SK-N-SH treated with all-trans-retinoic acid at 6 μM for 48 hours (cell line): ENCODE results near the gene TBC1D16.

Experiments
- ATAC-seq: fragments of 200-7000 bp; cut with Tn5 transposase; 3 replicates; pipeline ENCODE4 v1.9.1; 2020; ENCODE audit warnings: mild to moderate bottlenecking, moderate library complexity
- ARNTL ChIP-seq: fragments of 450-650 bp; formaldehyde crosslinking; IDR thresholded peaks from 2 replicates; pipeline ENCODE4 v1.5.0; 2020; ENCODE audit warnings: low read depth, mild to moderate bottlenecking, moderate library complexity, borderline replicate concordance
- BACH2 ChIP-seq: fragments of 250-450 bp; sonication (Bioruptor Pico); IDR thresholded peaks from 2 replicates; pipeline ENCODE4 v1.9.0; 2021; ENCODE audit warnings: mild to moderate bottlenecking, borderline replicate concordance
- CREB5 ChIP-seq: fragments of 250-450 bp; sonication (Bioruptor Pico); IDR thresholded peaks from 2 replicates; pipeline ENCODE4 v1.5.1; 2020; ENCODE audit warnings: low read depth, mild to moderate bottlenecking, moderate library complexity
- CSDC2 ChIP-seq: fragments of 250-450 bp; sonication (Bioruptor Pico); IDR thresholded peaks from 2 replicates; pipeline ENCODE4 v1.5.0; 2020; ENCODE audit warnings: mild to moderate bottlenecking, moderate library complexity
- CSRNP3 ChIP-seq: fragments of 250-450 bp; sonication (Bioruptor Pico); IDR thresholded peaks from 2 replicates; pipeline ENCODE4 v1.5.1; 2021; ENCODE audit warnings: mild to moderate bottlenecking, moderate library complexity
- ESRRG ChIP-seq: fragments of 250-450 bp; sonication (Bioruptor Pico); IDR thresholded peaks from 2 replicates; pipeline ENCODE4 v1.6.1; 2021; ENCODE audit warnings: mild to moderate bottlenecking
- GLIS3 ChIP-seq: fragments of 250-450 bp; sonication (Bioruptor Pico); IDR thresholded peaks from 2 replicates; pipeline ENCODE4 v1.5.0; 2020; ENCODE audit warnings: mild to moderate bottlenecking, moderate library complexity
- ISL1 ChIP-seq: fragments of 250-450 bp; sonication (Bioruptor Pico); IDR thresholded peaks from 2 replicates; pipeline ENCODE4 v2.1.2; 2022; ENCODE audit warnings: mild to moderate bottlenecking, moderate library complexity
- PATZ1 ChIP-seq: fragments of 250-450 bp; sonication (Bioruptor Pico); IDR thresholded peaks from 2 replicates; pipeline ENCODE4 v1.8.0; 2020; ENCODE audit warnings: mild to moderate bottlenecking, moderate library complexity, borderline replicate concordance
- POU6F1 ChIP-seq: fragments of 250-450 bp; sonication (Bioruptor Pico); IDR thresholded peaks from 2 replicates; pipeline ENCODE4 v1.8.0; 2021; ENCODE audit warnings: low read depth, mild to moderate bottlenecking, moderate library complexity, borderline replicate concordance
- PPARA ChIP-seq: fragments of 250-450 bp; sonication (Bioruptor Pico); IDR thresholded peaks from 2 replicates; pipeline ENCODE4 v1.5.0; 2020; ENCODE audit warnings: mild to moderate bottlenecking, borderline replicate concordance
- SNAI2 ChIP-seq: fragments of 250-450 bp; sonication (Bioruptor Pico); IDR thresholded peaks from 2 replicates; pipeline ENCODE4 v1.5.0; 2020; ENCODE audit warnings: mild to moderate bottlenecking, moderate library complexity
- TCF4 ChIP-seq: fragments of 250-450 bp; sonication (Bioruptor Pico); IDR thresholded peaks from 2 replicates; pipeline ENCODE4 v1.8.0; 2021; ENCODE audit warnings: mild to moderate bottlenecking, moderate library complexity, borderline replicate concordance
- TOX ChIP-seq: fragments of 250-450 bp; sonication (Bioruptor Pico); IDR thresholded peaks from 2 replicates; pipeline ENCODE4 v1.8.0; 2021; ENCODE audit warnings: mild to moderate bottlenecking, moderate library complexity, borderline replicate concordance
- TSHZ2 ChIP-seq: fragments of 250-450 bp; sonication (Bioruptor Pico); IDR thresholded peaks from 2 replicates; pipeline ENCODE4 v1.5.0; 2020; ENCODE audit warnings: mild to moderate bottlenecking, moderate library complexity
- ZC3H10 ChIP-seq: fragments of 250-450 bp; sonication (Bioruptor Pico); IDR thresholded peaks from 2 replicates; pipeline ENCODE4 v1.5.1; 2021; ENCODE audit warnings: mild to moderate bottlenecking, moderate library complexity
- ZFP3 ChIP-seq: fragments of 250-450 bp; sonication (Bioruptor Pico); IDR thresholded peaks from 2 replicates; pipeline ENCODE4 v1.5.0; 2020; ENCODE audit warnings: mild to moderate bottlenecking, moderate library complexity
- ZFP30 ChIP-seq: fragments of 450-650 bp; formaldehyde crosslinking; IDR thresholded peaks from 2 replicates; pipeline ENCODE4 v1.5.0; 2022; ENCODE audit warnings: mild to moderate bottlenecking, moderate library complexity
- ZNF565 ChIP-seq: fragments of 450-650 bp; formaldehyde crosslinking; conservative IDR thresholded peaks from 2 replicates; pipeline ENCODE4 v1.5.0; 2020; ENCODE audit warnings: low read depth, mild to moderate bottlenecking, moderate library complexity
- ZNF70 ChIP-seq: fragments of 450-650 bp; formaldehyde crosslinking; IDR thresholded peaks from 2 replicates; pipeline ENCODE4 v1.5.0; 2020; ENCODE audit warnings: mild to moderate bottlenecking, moderate library complexity
- ZNF8 ChIP-seq: fragments of 450-650 bp; formaldehyde crosslinking; IDR thresholded peaks from 2 replicates; pipeline ENCODE4 v1.5.0; 2020; ENCODE audit warnings: mild to moderate bottlenecking, moderate library complexity

The TBC1D16 gene

GRCh38 chr17:80081596-80081995 is 45.9 kb upstream of the TBC1D16 start:
- ATAC-seq: no peak
- TF ChIP-seq TOX (CRISPR knock-in tag): no peak
- TF ChIP-seq POU6F1 (CRISPR knock-in tag): no peak
- no peak for TF ChIP-seq PATZ1 (CRISPR knock-in tag)
- no peak for TF ChIP-seq ZNF565 (CRISPR knock-in tag)
- no peak for TF ChIP-seq ZNF70 (CRISPR knock-in tag)
- no peak for TF ChIP-seq ZNF8 (CRISPR knock-in tag)
- no peak for TF ChIP-seq TSHZ2 (CRISPR knock-in tag)
- TF ChIP-seq CSDC2: no peak
- TF ChIP-seq GLIS3 (CRISPR knock-in tag): no peak
- TF ChIP-seq ISL1 (CRISPR knock-in tag): no peak
- no peak for TF ChIP-seq CREB5 (CRISPR knock-in tag)
- TF ChIP-seq BACH2 (CRISPR knock-in tag): no peak
- no peak for TF ChIP-seq TCF4 (CRISPR knock-in tag)
- TF ChIP-seq SNAI2 (CRISPR knock-in tag): no peak
- TF ChIP-seq, all 23 proteins: peak for 0

- ATAC-seq: no peak
- TF ChIP-seq ZNF70 (CRISPR knock-in tag) (no peak), ESRRG (CRISPR knock-in tag) (no peak), TOX (CRISPR knock-in tag) (no peak), GLIS3 (CRISPR knock-in tag) (no peak), ZNF8 (CRISPR knock-in tag) (no peak), CSRNP3 (CRISPR knock-in tag) (no peak), PATZ1 (CRISPR knock-in tag) (no peak), ARNTL (no peak)
These were observed 44.4 kb upstream of the TBC1D16 start for GRCh38 chr17:80080081-80080480.

- ATAC-seq: no peak
- no peak for TF ChIP-seq ZFP30
- no peak for TF ChIP-seq PATZ1 (CRISPR knock-in tag)
- TF ChIP-seq ZC3H10 (CRISPR knock-in tag): no peak
- no peak for TF ChIP-seq TCF4 (CRISPR knock-in tag)
- TF ChIP-seq CREB5 (CRISPR knock-in tag): no peak
- TF ChIP-seq ZFP3 (CRISPR knock-in tag): no peak
- TF ChIP-seq ARNTL: no peak
- TF ChIP-seq PPARA (CRISPR knock-in tag): no peak
- TF ChIP-seq ZNF8 (CRISPR knock-in tag): no peak
- no peak for TF ChIP-seq ZNF70 (CRISPR knock-in tag)
- no peak for TF ChIP-seq SNAI2 (CRISPR knock-in tag)
- TF ChIP-seq GLIS3 (CRISPR knock-in tag): no peak
- TF ChIP-seq, all 23 proteins: peak for 0
These were observed 36.7 kb upstream of the TBC1D16 start for GRCh38 chr17:80072410-80072809.
